Neuronal stem cell (in vitro differentiated cells): ENCODE data around the gene RPL18.

Experiments
- DNase-seq: peaks from one replicate; pipeline ENCODE4 v3.0.0-alpha.2; 2013; ENCODE audit warnings: low spot score
- H2AFZ ChIP-seq: one replicate; pipeline ENCODE4 v1.6.1; 2013; ENCODE audit warnings: mild to moderate bottlenecking, low read length, inconsistent platforms
- H2AK5ac ChIP-seq: 2 replicates; pipeline ENCODE4 v1.6.1; 2013; ENCODE audit warnings: low read depth, mild to moderate bottlenecking, inconsistent platforms, low read length, moderate library complexity, mixed read lengths
- H2BK120ac ChIP-seq: 2 replicates; pipeline ENCODE4 v1.6.1; 2013; ENCODE audit warnings: low read depth, mild to moderate bottlenecking, inconsistent platforms, low read length, moderate library complexity, mixed read lengths
- H2BK12ac ChIP-seq: one replicate; pipeline ENCODE4 v1.6.1; 2013; ENCODE audit warnings: low read length, inconsistent platforms
- H2BK15ac ChIP-seq: 2 replicates; pipeline ENCODE4 v1.6.1; 2013; ENCODE audit warnings: mild to moderate bottlenecking, low read length, inconsistent platforms, mixed read lengths
- H2BK5ac ChIP-seq: one replicate; pipeline ENCODE4 v1.6.1; 2013; ENCODE audit warnings: inconsistent platforms, mild to moderate bottlenecking, low read length, moderate library complexity
- H3K14ac ChIP-seq: one replicate; pipeline ENCODE4 v1.6.1; 2013; ENCODE audit warnings: low read length, inconsistent platforms
- H3K18ac ChIP-seq: 2 replicates; pipeline ENCODE4 v1.6.1; 2013; ENCODE audit warnings: low read length, inconsistent platforms
- H3K23ac ChIP-seq: 2 replicates; pipeline ENCODE4 v1.6.1; 2013; ENCODE audit warnings: low read depth, mild to moderate bottlenecking, mixed read lengths, low read length, inconsistent platforms; ENCODE audit not compliant: poor library complexity
- H3K27ac ChIP-seq: replicated peaks from 3 replicates; pipeline ENCODE4 v1.5.1; 2013; ENCODE audit warnings: low read length, inconsistent platforms
- H3K27me3 ChIP-seq, 3 experiments: 2 replicates each; pipeline ENCODE4 v1.6.1; 2013; ENCODE audit warnings: low read length in 3 of 3, mild to moderate bottlenecking in 2 of 3, inconsistent platforms in 1 of 3, low read depth in 1 of 3, mixed read lengths in 1 of 3, moderate library complexity in 1 of 3; ENCODE audit not compliant: control insufficient read depth in 3 of 3, insufficient read depth in 3 of 3
- H3K36me3 ChIP-seq, 2 donors: replicated peaks in 1 of 2; 2 replicates each; pipeline ENCODE4 v1.6.1; 2013; ENCODE audit warnings: low read length in 2 of 2; ENCODE audit not compliant: control insufficient read depth in 2 of 2, insufficient read depth in 2 of 2
- H3K4ac ChIP-seq: 2 replicates; pipeline ENCODE4 v1.6.1; 2013; ENCODE audit warnings: inconsistent platforms, mild to moderate bottlenecking, low read length, moderate library complexity
- H3K4me1 ChIP-seq, 2 donors: 1 replicate in 1 of 2; 2 replicates in 1 of 2; pipeline ENCODE4 v1.6.1; 2013; ENCODE audit warnings: low read length in 2 of 2, low read depth in 1 of 2; ENCODE audit not compliant: control insufficient read depth in 2 of 2, insufficient read depth in 1 of 2
- H3K4me2 ChIP-seq: one replicate; pipeline ENCODE4 v1.6.1; 2013; ENCODE audit warnings: mild to moderate bottlenecking, low read length, inconsistent platforms; ENCODE audit not compliant: insufficient read depth, poor library complexity, severe bottlenecking
- H3K4me3 ChIP-seq, 2 donors: 2 replicates each; pipeline ENCODE4 v1.5.1; 2013; ENCODE audit warnings: low read length in 2 of 2, mild to moderate bottlenecking in 2 of 2, inconsistent platforms in 1 of 2, moderate library complexity in 1 of 2
- H3K79me1 ChIP-seq: one replicate; pipeline ENCODE4 v1.6.1; 2013; ENCODE audit warnings: low read depth, mild to moderate bottlenecking, inconsistent platforms, low read length, moderate library complexity
- H3K9ac ChIP-seq: one replicate; pipeline ENCODE4 v1.6.1; 2013; ENCODE audit warnings: mild to moderate bottlenecking, low read depth, low read length, inconsistent platforms; ENCODE audit not compliant: poor library complexity
- H3K9me3 ChIP-seq, 2 donors: replicated peaks in 1 of 2; 2 replicates each; pipeline versions ENCODE3 to v1.6.1; 2013; ENCODE audit warnings: low read length in 2 of 2, mild to moderate bottlenecking in 2 of 2, inconsistent platforms in 1 of 2, low read depth in 1 of 2, mixed read lengths in 1 of 2, moderate library complexity in 1 of 2; ENCODE audit not compliant: control insufficient read depth in 2 of 2, insufficient read depth in 1 of 2
- H4K8ac ChIP-seq: one replicate; pipeline ENCODE4 v1.6.1; 2013; ENCODE audit warnings: low read depth, mild to moderate bottlenecking, inconsistent platforms, low read length, moderate library complexity
- H4K91ac ChIP-seq: one replicate; pipeline ENCODE4 v1.6.1; 2013; ENCODE audit warnings: low read length, low read depth, mild to moderate bottlenecking, inconsistent platforms; ENCODE audit not compliant: poor library complexity
- WGBS, 2 donors: extraction: QIAGEN DNeasy Blood & Tissue Kit; methylation state at CpG; one replicate each; pipeline ENCODE4 v1.1.7; 2013; ENCODE audit warnings: missing lambda C conversion rate in 2 of 2, mixed read lengths in 1 of 2; ENCODE audit not compliant: insufficient read length in 2 of 2, insufficient replicate concordance in 1 of 2; ENCODE audit errors: extremely low coverage in 2 of 2; 5-methylcytosine and 5-hydroxymethylcytosine counted together

Gene RPL18

DNA sequence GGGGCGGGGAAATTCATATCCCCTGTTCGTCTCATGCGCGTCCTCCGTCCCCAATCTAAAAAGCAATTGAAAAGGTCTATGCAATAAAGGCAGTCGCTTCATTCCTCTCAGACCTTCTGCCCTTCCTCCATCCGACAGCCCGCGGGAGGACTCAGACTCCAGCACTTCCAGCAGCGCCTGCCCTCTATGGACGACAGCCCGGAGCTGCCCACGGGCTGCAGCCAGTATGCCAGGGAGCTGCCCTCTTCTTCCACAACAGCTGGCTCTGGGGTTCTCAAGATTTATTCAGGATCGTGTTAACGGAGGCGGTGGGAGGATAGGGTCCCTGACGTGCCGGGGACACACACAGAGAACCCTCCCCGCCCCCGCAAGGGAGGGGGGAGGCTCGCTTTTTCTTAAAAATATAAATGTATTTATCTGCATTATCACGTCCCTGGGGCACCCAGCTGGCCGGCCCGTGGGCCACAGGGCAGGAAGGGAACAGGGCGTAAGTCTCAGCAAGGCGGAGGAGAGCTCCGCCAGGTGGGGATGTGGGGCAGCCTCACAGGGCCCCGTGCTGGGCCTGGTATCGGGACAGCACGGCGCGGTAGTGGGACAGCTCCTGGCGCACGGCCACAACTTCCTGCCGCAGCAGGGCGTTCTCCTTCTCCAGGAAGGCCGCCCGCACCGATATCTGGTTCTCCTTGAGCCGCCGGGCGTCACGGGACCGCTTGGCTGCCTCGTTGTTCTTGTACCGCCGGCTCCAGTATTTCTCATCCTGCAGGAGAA is 11.5 kb upstream of the RPL18 start:
- H3K18ac ChIP-seq: peak overlapping the region; percentile 5
- no peak overlapping the region for H3K4ac ChIP-seq
- H3K79me1 ChIP-seq: peaks cover 2% of the 10 kb centered on the region
- WGBS, 2 donors: no CpG with 5 or more reads among the region's 47 CpGs
- no peaks in the 10 kb centered on the region for H3K27me3 ChIP-seq
- peak overlapping the region; percentile 28 for H4K91ac ChIP-seq
- peak overlapping the region; percentile 88 for H2AK5ac ChIP-seq
- peak overlapping the region; percentile 15 for H2BK15ac ChIP-seq
- peaks cover 9 to 44% of the 10 kb centered on the region in 2 donors for H3K36me3 ChIP-seq
- H3K4me2 ChIP-seq: peak overlapping the region; percentile 69
- peak overlapping the region in 1 of 2 donors; percentile 72 for H3K4me3 ChIP-seq
- peak overlapping the region; percentile 67 for H3K27ac ChIP-seq
- H3K23ac ChIP-seq: peak overlapping the region; percentile 98
- no peak overlapping the region for H2BK120ac ChIP-seq
- peak overlapping the region; percentile 83 for H3K9ac ChIP-seq
- H4K8ac ChIP-seq: no peak overlapping the region
- peaks cover 28 to 33% of the 10 kb centered on the region in 2 donors for H3K4me1 ChIP-seq
- DNase-seq: no peak
- no peak overlapping the region for H2AFZ ChIP-seq
- H2BK5ac ChIP-seq: peak overlapping the region; percentile 93
- no peak overlapping the region for H3K14ac ChIP-seq
- no peaks in the 10 kb centered on the region for H3K9me3 ChIP-seq
- H2BK12ac ChIP-seq: no peak overlapping the region

DNA sequence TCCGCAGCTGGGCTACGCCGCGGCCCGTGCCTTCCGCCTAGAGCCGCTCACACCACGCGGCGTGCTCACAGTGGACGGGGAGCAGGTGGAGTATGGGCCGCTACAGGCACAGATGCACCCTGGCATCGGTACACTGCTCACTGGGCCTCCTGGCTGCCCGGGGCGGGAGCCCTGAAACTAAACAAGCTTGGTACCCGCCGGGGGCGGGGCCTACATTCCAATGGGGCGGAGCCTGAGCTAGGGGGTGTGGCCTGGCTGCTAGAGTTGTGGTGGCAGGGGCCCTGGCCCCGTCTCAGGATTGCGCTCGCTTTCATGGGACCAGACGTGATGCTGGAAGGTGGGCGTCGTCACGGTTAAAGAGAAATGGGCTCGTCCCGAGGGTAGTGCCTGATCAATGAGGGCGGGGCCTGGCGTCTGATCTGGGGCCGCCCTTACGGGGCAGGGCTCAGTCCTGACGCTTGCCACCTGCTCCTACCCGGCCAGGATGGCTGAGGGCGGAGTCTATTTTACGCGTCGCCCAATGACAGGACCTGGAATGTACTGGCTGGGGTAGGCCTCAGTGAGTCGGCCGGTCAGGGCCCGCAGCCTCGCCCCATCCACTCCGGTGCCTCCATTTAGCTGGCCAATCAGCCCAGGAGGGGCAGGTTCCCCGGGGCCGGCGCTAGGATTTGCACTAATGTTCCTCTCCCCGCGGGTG is 10.8 kb upstream of the RPL18 start:
- no CpG with 5 or more reads among the region's 48 CpGs for WGBS, 2 donors
- H3K4me1 ChIP-seq: peaks cover 26 to 32% of the 10 kb centered on the region in 2 donors

GRCh38 chr19:48629297-48629598 is 10.3 kb upstream of the RPL18 start:
- H4K91ac ChIP-seq: no peak overlapping the region
- H2AK5ac ChIP-seq: peak overlapping the region; percentile 97
- no peak overlapping the region for H2AFZ ChIP-seq
- H2BK120ac ChIP-seq: peak overlapping the region; percentile 84
- H3K27ac ChIP-seq: peak overlapping the region; percentile 67
- peak overlapping the region in 1 of 2 donors; percentile 33 for H3K4me3 ChIP-seq
- peak overlapping the region; percentile 33 for H2BK12ac ChIP-seq
- H3K9me3 ChIP-seq: no peaks in the 10 kb centered on the region
- H3K4me2 ChIP-seq: no peak overlapping the region
- peak overlapping the region; percentile 54 for H2BK5ac ChIP-seq
- peak overlapping the region; percentile 86 for H3K18ac ChIP-seq
- peaks cover 9 to 45% of the 10 kb centered on the region in 2 donors for H3K36me3 ChIP-seq
- H3K23ac ChIP-seq: peak overlapping the region; percentile 39
- H3K4me1 ChIP-seq: peaks cover 23 to 29% of the 10 kb centered on the region in 2 donors
- no peak overlapping the region for H3K14ac ChIP-seq
- no peak overlapping the region for H4K8ac ChIP-seq
- H3K79me1 ChIP-seq: peaks cover 5% of the 10 kb centered on the region
- peak overlapping the region; percentile 95 for H2BK15ac ChIP-seq
- H3K9ac ChIP-seq: peak overlapping the region; percentile 64
- H3K27me3 ChIP-seq: no peaks in the 10 kb centered on the region
- peak overlapping the region; percentile 2 for H3K4ac ChIP-seq
- no CpG with 5 or more reads among the region's 22 CpGs for WGBS, 2 donors
- no peak for DNase-seq

More for the DNA sequence above, 10.8 kb upstream of the RPL18 start:
- peak overlapping the region; percentile 98 for H3K23ac ChIP-seq
- peak; percentile 83 for DNase-seq
- peak overlapping the region; percentile 95 for H2BK15ac ChIP-seq
- peak overlapping the region; percentile 33 for H2BK12ac ChIP-seq
- H3K4me2 ChIP-seq: peak overlapping the region; percentile 69
- no peak overlapping the region for H4K8ac ChIP-seq
- peak overlapping the region; percentile 97 for H2AK5ac ChIP-seq
- no peak overlapping the region for H2AFZ ChIP-seq
- H3K4me3 ChIP-seq: peak overlapping the region in 1 of 2 donors; percentile 33
- H3K4ac ChIP-seq: peak overlapping the region; percentile 2
- peak overlapping the region; percentile 67 for H3K27ac ChIP-seq
- peaks cover 3% of the 10 kb centered on the region for H3K79me1 ChIP-seq
- H3K9me3 ChIP-seq: no peaks in the 10 kb centered on the region
- peak overlapping the region; percentile 84 for H2BK120ac ChIP-seq
- no peak overlapping the region for H3K14ac ChIP-seq
- no peaks in the 10 kb centered on the region for H3K27me3 ChIP-seq
- peaks cover 9 to 45% of the 10 kb centered on the region in 2 donors for H3K36me3 ChIP-seq
- peak overlapping the region; percentile 86 for H3K18ac ChIP-seq
- H2BK5ac ChIP-seq: peak overlapping the region; percentile 93
- H4K91ac ChIP-seq: no peak overlapping the region
- H3K9ac ChIP-seq: peak overlapping the region; percentile 64
